IPS-11a (cell line): ENCODE data around the gene FLNC.

ENCODE experiments used
- H3K4me3 ChIP-seq: one replicate; pipeline ENCODE4 v1.5.1; 2013; ENCODE audit warnings: low read depth, low read length, control low read depth

The FLNC gene

GRCh38 chr7:128859232-128860157 is 29.3 kb downstream of the FLNC start:
- H3K4me3 ChIP-seq = no peak overlapping the region

DNA sequence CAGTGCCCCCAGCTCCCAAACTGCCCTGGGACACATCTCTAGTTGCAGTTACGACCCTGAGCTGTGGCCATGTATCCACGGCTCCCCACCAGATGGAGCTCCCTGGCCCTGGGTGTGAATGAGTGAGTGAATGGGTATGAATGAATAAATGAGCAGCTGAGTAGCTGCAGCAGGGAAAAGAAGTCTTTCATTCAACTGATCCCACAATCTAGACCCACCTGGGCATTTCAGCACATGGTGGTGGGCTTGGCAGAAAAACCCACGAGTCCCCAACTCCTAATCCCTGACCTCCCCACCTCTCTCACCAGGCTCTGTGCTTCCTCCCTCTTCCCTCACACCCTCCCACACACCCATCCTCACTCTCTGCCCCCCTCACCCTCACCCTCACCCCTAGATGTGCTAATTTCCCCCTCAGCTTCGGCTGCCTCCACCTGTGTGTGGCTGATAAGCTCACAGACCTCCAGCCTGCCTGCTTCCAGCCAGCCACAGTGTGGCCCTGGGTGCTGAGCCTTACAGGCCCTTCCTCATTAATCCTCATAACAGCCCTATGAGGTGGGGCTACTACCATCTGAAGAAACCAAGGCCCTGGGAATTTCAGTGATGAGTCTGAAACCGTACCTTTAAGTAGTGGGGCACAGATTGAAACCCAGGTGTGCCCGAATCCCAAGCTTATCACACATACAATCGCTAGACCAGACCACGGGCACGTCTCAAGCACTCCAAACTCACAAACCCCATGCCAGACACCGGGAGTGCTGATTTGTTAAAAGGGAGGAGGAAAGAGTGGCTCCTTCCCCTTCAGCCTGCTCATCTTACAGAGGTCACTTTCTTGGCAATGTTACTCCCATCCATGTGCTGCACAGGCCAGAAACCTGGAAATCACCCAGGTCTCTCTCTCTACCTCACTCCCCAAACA is 30.2 kb downstream of the FLNC start:
- H3K4me3 ChIP-seq = no peak overlapping the region

DNA sequence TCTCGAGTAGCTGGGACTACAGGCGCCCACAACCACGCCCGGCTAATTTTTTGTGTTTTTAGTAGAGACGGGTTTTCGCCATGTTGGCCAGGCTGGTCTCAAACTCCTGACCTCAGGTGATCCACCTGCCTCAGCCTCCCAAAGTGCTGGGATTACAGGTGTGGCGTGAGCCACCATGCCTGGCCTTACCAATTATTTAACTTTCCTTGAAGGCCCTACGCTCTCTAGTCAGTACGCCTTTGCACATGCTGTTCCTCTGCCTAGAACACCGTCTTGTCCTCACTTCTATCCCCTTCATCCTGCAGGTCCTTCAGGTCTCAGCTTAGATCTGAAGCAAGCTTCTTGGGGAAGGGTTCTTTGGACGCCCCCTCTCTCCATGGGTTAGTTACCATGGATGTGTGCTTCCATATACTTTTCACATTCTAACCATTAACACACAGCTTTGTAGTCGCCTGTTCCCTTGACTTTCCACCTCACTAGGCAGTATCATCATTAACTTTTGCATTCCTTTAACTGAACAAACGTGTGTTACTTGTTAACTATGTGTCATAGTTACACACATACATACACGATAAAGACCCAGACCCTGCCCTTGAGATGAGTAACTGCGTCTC is 31.9 kb downstream of the FLNC start:
- H3K4me3 ChIP-seq = no peak overlapping the region

- H3K4me3 ChIP-seq = peak within 1 kb of the TSS; percentile 96
Measured at GRCh38 chr7:128862571-128863432, 32.6 kb downstream of the FLNC start, which contains the start of gene ATP6V1F. TSS of gene ATP6V1F (plus strand) at chr7:128862856. CDS start at chr7:128862905, 49 bp downstream.

GRCh38 chr7:128863433-128863989 is 33.3 kb downstream of the FLNC start:
- peak overlapping the region; percentile 96 for H3K4me3 ChIP-seq

- H3K4me3 ChIP-seq = no peak overlapping the region
Measured at GRCh38 chr7:128865303-128865702, 35.1 kb downstream of the FLNC start.

DNA sequence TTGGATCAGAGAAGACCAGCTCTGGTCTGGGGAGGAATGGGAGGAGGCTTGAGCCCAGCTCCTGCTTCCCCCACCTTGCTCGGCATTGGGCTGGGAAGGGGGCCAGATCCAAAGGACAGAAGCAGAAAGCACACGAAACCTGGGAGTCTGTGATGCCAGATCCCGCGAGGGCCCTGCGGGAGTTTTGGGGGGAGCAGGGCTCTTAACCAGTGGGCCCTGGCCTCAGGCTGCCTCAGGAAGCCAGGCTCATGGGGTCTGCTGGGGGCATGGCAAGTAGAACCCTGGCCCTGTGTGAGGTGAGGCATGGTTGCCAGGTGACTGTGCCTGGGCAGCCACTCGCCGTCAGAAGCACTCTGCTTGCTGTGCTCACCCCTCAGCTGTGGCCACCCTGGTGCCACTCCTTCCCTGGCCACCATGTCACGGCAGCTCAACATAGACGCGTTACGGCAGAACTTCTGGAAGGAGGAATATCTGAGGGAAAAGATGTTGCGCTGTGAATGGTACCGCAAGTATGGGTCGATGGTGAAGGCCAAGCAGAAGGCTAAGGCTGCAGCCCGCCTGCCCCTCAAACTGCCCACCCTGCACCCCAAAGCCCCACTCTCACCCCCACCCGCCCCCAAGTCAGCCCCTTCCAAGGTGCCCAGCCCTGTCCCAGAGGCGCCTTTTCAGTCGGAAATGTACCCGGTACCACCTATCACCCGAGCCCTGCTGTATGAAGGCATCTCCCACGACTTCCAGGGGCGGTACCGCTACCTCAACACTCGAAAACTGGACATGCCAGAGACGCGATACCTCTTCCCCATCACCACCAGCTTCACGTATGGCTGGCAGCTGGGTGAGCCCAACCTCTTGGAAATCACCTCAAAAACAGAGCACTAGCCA is 36.0 kb downstream of the FLNC start:
- H3K4me3 ChIP-seq = no peak overlapping the region

GRCh38 chr7:128867241-128867640 is 37.0 kb downstream of the FLNC start:
- no peak overlapping the region for H3K4me3 ChIP-seq

DNA sequence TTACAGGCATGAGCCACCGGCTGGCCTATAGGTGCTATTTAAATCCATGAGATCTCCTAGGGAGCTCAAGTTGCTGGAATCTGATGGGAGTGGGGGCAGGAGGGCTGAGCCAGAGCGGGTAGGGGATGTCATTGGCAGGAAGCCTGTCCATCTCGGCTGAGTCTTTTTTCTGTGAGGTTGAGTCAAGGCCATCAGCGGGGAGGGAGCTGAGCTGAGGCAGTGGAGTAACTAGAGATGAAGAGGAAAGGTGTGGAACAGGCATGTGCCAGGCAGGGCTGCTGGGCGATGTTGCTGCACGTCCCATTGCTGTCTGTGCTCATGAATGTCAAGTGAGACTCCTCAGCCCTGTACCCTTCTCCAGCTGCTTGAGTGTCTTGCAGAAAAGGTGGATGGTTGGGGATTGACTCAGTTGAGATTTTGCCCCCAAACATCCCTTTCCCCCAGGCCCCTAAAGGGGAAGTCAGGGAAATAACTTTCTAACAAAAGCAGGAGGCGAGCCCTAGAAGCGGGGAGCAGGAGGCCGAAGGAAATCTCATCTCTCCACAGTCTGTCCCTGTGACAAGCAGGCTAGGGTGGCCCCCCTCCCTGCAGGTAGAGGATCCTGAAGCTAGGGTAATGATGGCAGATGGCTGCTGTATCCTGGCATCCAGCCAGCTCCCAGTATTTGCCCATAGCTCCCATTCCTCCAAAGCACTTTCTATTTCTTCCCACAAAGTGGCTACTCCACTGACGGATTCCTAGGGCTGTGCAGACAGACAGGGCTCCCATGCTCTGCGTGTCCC is 37.8 kb downstream of the FLNC start:
- no peak overlapping the region for H3K4me3 ChIP-seq

- peak overlapping the region; percentile 55 for H3K4me3 ChIP-seq
Measured at GRCh38 chr7:128868624-128869137, 38.5 kb downstream of the FLNC start.

DNA sequence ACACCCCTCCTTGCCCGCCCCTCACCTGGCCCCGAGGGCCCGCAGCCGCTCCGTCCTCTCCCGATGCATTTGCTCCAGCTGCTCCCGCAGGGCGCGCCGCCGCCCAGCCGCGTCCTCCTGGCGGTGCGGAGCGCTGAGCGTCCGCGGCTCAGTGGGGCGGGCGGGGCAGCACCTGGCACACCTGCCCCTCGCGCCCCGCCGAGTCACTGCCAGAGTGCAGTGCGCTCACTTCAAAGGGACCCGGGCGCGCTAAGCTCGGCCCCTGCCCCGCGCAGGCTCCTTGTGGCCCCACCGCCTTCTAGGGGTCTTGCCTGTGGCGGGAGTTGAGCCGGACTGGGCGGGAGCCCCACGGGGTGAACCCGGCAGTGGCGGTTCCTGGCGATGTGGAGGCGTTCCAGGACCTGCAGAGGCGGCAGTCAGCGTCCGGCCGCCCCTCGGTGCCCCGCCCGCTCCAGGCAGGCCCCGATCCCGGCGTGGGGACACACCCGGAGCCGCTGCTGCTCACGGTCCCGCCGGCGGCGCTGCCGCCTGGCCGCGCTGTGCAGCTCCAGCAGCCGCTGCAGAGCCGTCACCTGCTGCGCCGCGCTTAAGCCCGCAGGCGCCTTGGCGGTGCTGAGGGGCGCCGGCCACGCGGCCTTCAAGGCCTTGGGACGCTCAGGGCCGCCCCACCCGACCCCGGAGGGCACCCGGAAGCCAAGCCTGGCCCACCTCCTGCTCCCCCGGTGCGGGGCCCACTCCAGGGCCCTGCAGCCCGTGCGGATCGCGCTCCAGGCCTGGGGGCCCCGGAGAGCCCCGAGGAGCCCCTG is 39.1 kb downstream of the FLNC start:
- H3K4me3 ChIP-seq = peak overlapping the region; percentile 55

DNA sequence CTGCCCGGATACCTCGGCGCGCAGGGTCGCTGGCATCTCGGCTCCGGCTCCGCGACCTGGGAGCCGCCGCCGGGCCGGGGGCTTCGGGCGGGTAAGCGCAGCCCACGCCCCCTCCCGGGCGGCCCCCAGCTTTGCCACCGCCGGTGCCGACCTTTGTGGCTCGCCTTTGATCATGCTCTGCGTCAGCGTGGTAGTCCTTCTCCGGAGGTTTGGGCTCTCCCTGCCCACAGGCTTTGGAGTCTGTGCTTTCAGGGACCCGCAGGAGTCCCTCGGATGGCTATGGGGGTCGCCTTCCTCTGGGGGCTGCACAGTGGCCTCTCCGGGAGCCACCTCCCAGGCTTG is 39.7 kb downstream of the FLNC start:
- no peak overlapping the region for H3K4me3 ChIP-seq

- H3K4me3 ChIP-seq = no peak overlapping the region
Measured at GRCh38 chr7:128871050-128871449, 40.8 kb downstream of the FLNC start.

- H3K4me3 ChIP-seq = no peak overlapping the region
Measured at GRCh38 chr7:128872394-128872824, 42.2 kb downstream of the FLNC start.

DNA sequence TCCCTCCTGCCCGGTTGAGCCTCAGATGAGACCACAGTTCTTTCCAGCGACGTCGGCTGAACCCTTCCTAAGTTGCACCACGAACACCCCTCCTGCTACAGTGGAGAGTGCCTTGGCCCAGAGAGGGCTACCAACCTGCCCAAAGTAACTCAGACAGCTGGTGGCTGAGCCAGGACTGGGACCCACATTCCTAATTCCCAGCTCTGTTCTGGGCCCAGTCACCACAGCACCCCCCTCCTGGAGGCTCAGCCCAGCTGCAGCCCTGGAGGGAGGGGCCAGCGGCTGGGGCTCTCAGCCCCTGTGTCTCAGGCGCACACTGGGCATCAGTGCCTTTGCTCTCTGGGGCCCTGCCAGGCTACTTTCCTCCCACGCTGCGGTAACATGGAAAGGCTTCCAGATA is 43.0 kb downstream of the FLNC start:
- no peak overlapping the region for H3K4me3 ChIP-seq

DNA sequence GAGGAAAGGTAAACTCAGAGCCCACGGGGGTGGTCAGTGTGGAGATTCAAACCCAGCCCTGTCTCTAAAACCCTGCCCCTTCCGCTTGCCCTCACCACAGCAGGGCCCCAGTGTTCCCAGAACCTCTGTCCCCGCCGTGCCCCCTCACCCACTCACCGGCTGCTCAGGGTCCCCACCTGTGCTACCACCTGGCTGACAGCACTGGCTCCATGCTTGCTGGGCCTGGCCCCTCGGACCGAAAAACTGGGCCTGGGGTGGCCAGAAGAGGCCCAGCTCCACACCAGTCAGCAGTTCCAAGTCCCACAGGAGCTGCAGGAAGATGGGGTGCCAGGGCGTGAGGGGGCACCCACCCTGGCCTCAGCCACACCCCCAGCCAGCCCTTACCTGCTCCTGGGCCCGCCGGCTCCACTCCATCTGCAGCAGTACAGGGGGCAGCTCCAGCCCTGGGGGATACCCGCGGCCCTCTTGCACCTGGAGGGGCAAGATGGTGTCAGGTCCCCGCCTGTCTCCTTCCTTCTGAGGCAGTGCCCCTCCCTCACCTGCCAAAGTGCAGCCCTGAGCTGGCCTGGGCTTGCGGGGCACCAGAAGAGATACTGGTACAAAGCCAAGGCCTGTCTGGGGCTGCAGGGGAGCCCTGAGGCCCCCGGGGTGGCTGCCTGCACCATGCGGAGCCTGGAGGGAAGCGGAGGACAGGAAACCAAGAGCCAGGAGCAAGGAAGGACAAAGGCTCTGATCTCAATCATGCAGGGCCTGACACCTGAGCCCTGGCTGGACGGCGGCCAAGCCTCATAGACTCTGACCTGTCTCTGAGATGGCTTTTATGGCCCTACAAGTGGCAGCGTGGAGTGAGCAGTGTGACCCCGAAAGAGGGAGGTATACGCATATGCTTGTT is 44.2 kb downstream of the FLNC start:
- no peak overlapping the region for H3K4me3 ChIP-seq
